B cell (primary cell): ENCODE results near the gene PLEKHG4B. TPM values are rescaled to one million over a fixed set of nuclear protein-coding genes. Genes with fewer than 3 reads are reported as not detected.

Source experiments
- ATAC-seq: fragments of 200-7000 bp; cut with Tn5 transposase; one replicate; pipeline ENCODE4 v1.10.0; 2021; ENCODE audit warnings: low read depth, mild to moderate bottlenecking, moderate number of reproducible peaks, moderate library complexity
- CTCF ChIA-PET: fragments of 350-600 bp; sonication (Branson Sonifier 250); formaldehyde crosslinking; loops from one replicate; lab custom pipeline; 2021; ENCODE audit warnings: antibody characterized with exemption, inconsistent platforms; lab: Charles Lee
- POLR2A ChIA-PET: fragments of 350-600 bp; sonication (Branson Sonifier 250); formaldehyde crosslinking; loops from one replicate; lab custom pipeline; 2021; ENCODE audit warnings: antibody characterized with exemption; lab: Charles Lee
- DNase-seq: peaks from one replicate; pipeline ENCODE4 v3.0.0; 2013
- H2AFZ ChIP-seq: 2 replicates; pipeline ENCODE4 v1.6.1; 2012; ENCODE audit warnings: mild to moderate bottlenecking, low read depth, low read length; ENCODE audit not compliant: insufficient read depth, poor library complexity, severe bottlenecking
- H3K27ac ChIP-seq, 2 donors: 1 replicate in 1 of 2; 2 replicates in 1 of 2; pipeline ENCODE4 v1.5.1; 2012 to 2013; ENCODE audit warnings: low read length in 2 of 2, mild to moderate bottlenecking in 2 of 2, moderate library complexity in 1 of 2
- H3K27me3 ChIP-seq, 4 experiments: fragments of 200-600 bp in 1 of 4; sonication (generic) in 1 of 4; replicated peaks in 1 of 4; 1 replicate in 2 of 4; 2 replicates in 2 of 4; pipeline versions ENCODE4 v1.6.1 to v1.7.0; 2013 to 2016; ENCODE audit warnings: low read length in 3 of 4, mild to moderate bottlenecking in 2 of 4, mixed read lengths in 1 of 4, moderate library complexity in 1 of 4; ENCODE audit not compliant: insufficient read depth in 4 of 4, control insufficient read depth in 3 of 4; ENCODE audit errors: control extremely low read depth in 1 of 4
- H3K36me3 ChIP-seq, 2 experiments: replicated peaks in 1 of 2; 1 replicate in 1 of 2; 2 replicates in 1 of 2; pipeline versions ENCODE4 v1.6.1 to v1.7.1; 2013; ENCODE audit warnings: low read length in 1 of 2; ENCODE audit not compliant: insufficient read depth in 2 of 2, control insufficient read depth in 1 of 2; ENCODE audit errors: control extremely low read depth in 1 of 2, extremely low read depth in 1 of 2
- H3K4me1 ChIP-seq, 2 donors: fragments of 200-600 bp in 1 of 2; sonication (generic) in 1 of 2; 1 replicate in 1 of 2; 2 replicates in 1 of 2; pipeline versions ENCODE4 v1.5.1 to v1.6.1; 2013 to 2017; ENCODE audit warnings: low read length in 2 of 2; ENCODE audit not compliant: control insufficient read depth in 2 of 2, insufficient read depth in 2 of 2
- H3K4me2 ChIP-seq: replicated peaks from 2 replicates; pipeline ENCODE3; 2012; ENCODE audit warnings: mild to moderate bottlenecking, low read depth, low read length; ENCODE audit not compliant: poor library complexity, severe bottlenecking
- H3K4me3 ChIP-seq, 5 experiments: fragments of 200-600 bp in 1 of 5; sonication (generic) in 1 of 5; 1 replicate in 3 of 5; 2 replicates in 2 of 5; pipeline versions ENCODE4 v1.5.1 to v1.7.0; 2011 to 2016; ENCODE audit warnings: low read length in 4 of 5, mild to moderate bottlenecking in 4 of 5, low read depth in 2 of 5, control low read depth in 1 of 5, moderate library complexity in 1 of 5; ENCODE audit not compliant: insufficient read depth in 1 of 5; ENCODE audit errors: control extremely low read depth in 1 of 5, extremely low read depth in 1 of 5
- H3K79me2 ChIP-seq: fragments of 200-600 bp; sonication (generic); one replicate; pipeline ENCODE4 v1.6.0; 2016; ENCODE audit warnings: low read length; ENCODE audit not compliant: control insufficient read depth, insufficient read depth
- H3K9ac ChIP-seq: fragments of 200-600 bp; sonication (generic); 2 replicates; pipeline ENCODE4 v1.6.1; 2017; ENCODE audit warnings: mild to moderate bottlenecking, low read length, moderate library complexity
- H3K9me3 ChIP-seq, 3 donors: one replicate each; pipeline versions ENCODE4 v1.6.1 to v1.7.1; 2013; ENCODE audit warnings: low read length in 2 of 3; ENCODE audit not compliant: control insufficient read depth in 2 of 3, insufficient read depth in 1 of 3; ENCODE audit errors: control extremely low read depth in 1 of 3
- H4K20me1 ChIP-seq: 2 replicates; pipeline ENCODE4 v1.6.0; 2012; ENCODE audit warnings: mild to moderate bottlenecking, low read length; ENCODE audit not compliant: insufficient read depth, control insufficient read depth, poor library complexity, severe bottlenecking
- H3K27ac Mint-ChIP-seq: one replicate; pipeline ENCODE4 v1.8.0; 2021; ENCODE audit warnings: mixed read lengths
- H3K27me3 Mint-ChIP-seq: one replicate; pipeline ENCODE4 v1.8.0; 2021; ENCODE audit warnings: mixed read lengths
- H3K4me1 Mint-ChIP-seq: one replicate; pipeline ENCODE4 v1.8.0; 2021; ENCODE audit warnings: mixed read lengths
- H3K4me3 Mint-ChIP-seq: one replicate; pipeline ENCODE4 v1.8.0; 2021; ENCODE audit warnings: mixed read lengths
- H3K9me3 Mint-ChIP-seq: one replicate; pipeline ENCODE4 v1.8.0; 2022; ENCODE audit warnings: mixed read lengths; ENCODE audit not compliant: insufficient read depth
- EZH2 ChIP-seq: IDR thresholded peaks from 2 replicates; pipeline ENCODE4 v1.6.1; 2012; ENCODE audit warnings: borderline replicate concordance, low read depth, mild to moderate bottlenecking, moderate library complexity, low read length; ENCODE audit not compliant: insufficient read depth, poor library complexity, severe bottlenecking
- WGBS: methylation state at CpG from one replicate; pipeline ENCODE4 v1.1.5; 2013; ENCODE audit warnings: missing lambda C conversion rate; ENCODE audit not compliant: insufficient coverage; 5-methylcytosine and 5-hydroxymethylcytosine counted together
- intact Hi-C: fragments of 100-400 bp; cut with micrococcal nuclease; formaldehyde crosslinking; loops from one replicate; pipeline ENCODE4 v1.10.0; 2022
- polyA plus RNA-seq: library from polyadenylated mRNA; depleted of rRNA; stranded (reverse); fragments of >200 nt; gene quantifications from 2 replicates; pipeline ENCODE4 v1.2.3, GENCODE V29; 2012
- total RNA-seq, 2 donors: library from RNA; stranded (reverse); fragments of 120-200 nt in 1 of 2; gene quantifications; 1 replicate in 1 of 2; 2 replicates in 1 of 2; pipeline versions ENCODE4 v1.2.3 to v1.2.4, GENCODE V29; 2013 to 2022
- TF ChIP-seq, protein P1 (sequence below): fragments of 200-600 bp; IDR thresholded peaks from one replicate; pipeline ENCODE4 v1.8.0; 2022; ENCODE audit warnings: antibody characterized with exemption, mild to moderate bottlenecking

The PLEKHG4B gene
- total and polyA plus RNA-seq, 2 donors (not counting 1 experiment from before 2014, with no cell fraction given): not detected

DNA sequence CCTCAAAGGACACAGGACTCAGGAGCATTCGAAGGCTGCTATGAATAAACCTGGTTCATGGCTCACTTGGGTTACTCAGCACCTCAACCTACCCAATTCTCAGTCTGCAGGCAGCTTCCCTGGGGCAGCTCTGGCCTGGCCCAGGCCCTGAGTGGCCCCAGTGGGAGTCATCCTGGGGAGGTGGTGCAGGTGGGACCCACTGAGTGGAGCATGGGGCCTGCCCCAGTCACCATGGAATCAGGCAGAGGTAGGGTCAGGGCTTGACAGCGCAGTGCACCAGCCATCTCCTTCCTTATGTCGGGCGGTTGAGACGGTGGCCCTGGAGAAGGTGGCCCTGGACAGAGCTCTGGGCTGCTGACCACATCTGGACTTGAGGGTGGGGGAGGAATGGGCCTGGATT lies 19.2 kb downstream of the PLEKHG4B start:
- Mint-ChIP-seq H3K27ac (no peak overlapping the region), H3K4me1 (no peaks in the 10 kb centered on the region), H3K27me3 (peaks cover 2% of the 10 kb centered on the region), H3K9me3 (peaks cover 3% of the 10 kb centered on the region), H3K4me3 (no peak overlapping the region)
- Histone ChIP-seq H3K4me2 (no peak overlapping the region), H3K79me2 (no peaks in the 10 kb centered on the region), H3K9ac (no peak overlapping the region), H3K9me3 (peaks cover 0 to 3% (median 0%) of the 10 kb centered on the region in 3 donors), H3K36me3 (no peaks in the 10 kb centered on the region), H3K4me1 (no peaks in the 10 kb centered on the region), H3K4me3 (no peak overlapping the region), H2AFZ (no peak overlapping the region), H4K20me1 (no peaks in the 10 kb centered on the region), H3K27me3 (no peaks in the 10 kb centered on the region), H3K27ac (no peak overlapping the region)
- no peak for ATAC-seq
- no peak for DNase-seq
- CTCF ChIA-PET: no interaction called here
- TF ChIP-seq, protein P1, sequence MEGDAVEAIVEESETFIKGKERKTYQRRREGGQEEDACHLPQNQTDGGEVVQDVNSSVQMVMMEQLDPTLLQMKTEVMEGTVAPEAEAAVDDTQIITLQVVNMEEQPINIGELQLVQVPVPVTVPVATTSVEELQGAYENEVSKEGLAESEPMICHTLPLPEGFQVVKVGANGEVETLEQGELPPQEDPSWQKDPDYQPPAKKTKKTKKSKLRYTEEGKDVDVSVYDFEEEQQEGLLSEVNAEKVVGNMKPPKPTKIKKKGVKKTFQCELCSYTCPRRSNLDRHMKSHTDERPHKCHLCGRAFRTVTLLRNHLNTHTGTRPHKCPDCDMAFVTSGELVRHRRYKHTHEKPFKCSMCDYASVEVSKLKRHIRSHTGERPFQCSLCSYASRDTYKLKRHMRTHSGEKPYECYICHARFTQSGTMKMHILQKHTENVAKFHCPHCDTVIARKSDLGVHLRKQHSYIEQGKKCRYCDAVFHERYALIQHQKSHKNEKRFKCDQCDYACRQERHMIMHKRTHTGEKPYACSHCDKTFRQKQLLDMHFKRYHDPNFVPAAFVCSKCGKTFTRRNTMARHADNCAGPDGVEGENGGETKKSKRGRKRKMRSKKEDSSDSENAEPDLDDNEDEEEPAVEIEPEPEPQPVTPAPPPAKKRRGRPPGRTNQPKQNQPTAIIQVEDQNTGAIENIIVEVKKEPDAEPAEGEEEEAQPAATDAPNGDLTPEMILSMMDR: no peak
- no peak for TF ChIP-seq EZH2
- POLR2A ChIA-PET: no interaction called here
- 96% methylated on average over 3 of the region's 5 CpGs for WGBS
- intact Hi-C loops: no loop called here

DNA sequence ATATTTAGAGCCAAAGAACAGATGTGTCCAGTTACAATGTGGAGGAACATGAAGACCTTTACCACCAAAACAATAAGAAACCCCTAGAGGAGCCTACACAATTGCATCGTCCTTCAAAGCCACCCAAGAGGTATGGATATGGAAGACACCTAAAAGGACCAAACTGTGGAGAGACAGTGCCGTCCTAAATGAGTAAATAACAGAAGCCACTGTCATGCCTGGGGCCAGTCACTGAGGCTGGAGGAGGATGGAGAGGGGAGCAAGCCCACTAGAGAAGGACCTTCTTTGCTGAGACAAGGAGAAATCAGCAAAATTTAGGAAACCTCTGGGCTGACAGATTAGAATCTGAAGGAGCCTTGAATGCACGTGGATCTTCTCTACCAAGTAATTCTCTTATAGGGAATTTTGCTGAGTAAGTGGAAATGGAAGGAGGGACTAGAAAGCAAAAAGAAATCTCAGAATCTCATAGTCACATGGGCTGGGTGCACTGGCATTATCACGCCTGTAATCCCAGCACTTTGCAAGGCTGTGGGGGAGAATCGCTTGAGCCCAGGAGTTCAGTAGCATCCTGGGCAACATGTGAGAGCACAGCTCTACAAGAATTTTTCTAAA lies 27.6 kb downstream of the PLEKHG4B start:
- Mint-ChIP-seq H3K4me3 (no peak overlapping the region), H3K27me3 (peaks cover 9% of the 10 kb centered on the region), H3K27ac (no peak overlapping the region), H3K9me3 (peaks cover 3% of the 10 kb centered on the region), H3K4me1 (no peaks in the 10 kb centered on the region)
- no peak overlapping the region for H3K9ac ChIP-seq
- peaks cover 0 to 8% (median 2%) of the 10 kb centered on the region in 3 donors for H3K9me3 ChIP-seq
- intact Hi-C loops: no loop called here
- TF ChIP-seq EZH2: no peak
- TF ChIP-seq, protein P1: no peak
- no peak for ATAC-seq
- H3K79me2 ChIP-seq: no peaks in the 10 kb centered on the region
- no peak overlapping the region for H3K4me2 ChIP-seq
- H2AFZ ChIP-seq: no peak overlapping the region
- H3K4me1 ChIP-seq: no peaks in the 10 kb centered on the region
- WGBS: 100% methylated on average over 1 of the region's 5 CpGs
- no peaks in the 10 kb centered on the region for H3K27me3 ChIP-seq
- H4K20me1 ChIP-seq: no peaks in the 10 kb centered on the region
- CTCF ChIA-PET: no interaction called here
- no peak overlapping the region for H3K4me3 ChIP-seq
- no peak overlapping the region for H3K27ac ChIP-seq
- H3K36me3 ChIP-seq: no peaks in the 10 kb centered on the region
- POLR2A ChIA-PET: no interaction called here
- DNase-seq: no peak
